GM13976 (cell line): ENCODE results near the gene CPA5.

Experiments used
- DNase-seq: peaks from one replicate; pipeline ENCODE4 v3.0.0; 2012; ENCODE audit warnings: low spot score
- CTCF ChIP-seq: IDR thresholded peaks from 2 replicates; pipeline ENCODE4 v1.5.1; 2012; ENCODE audit warnings: borderline replicate concordance, mild to moderate bottlenecking; ENCODE audit not compliant: insufficient read depth; ENCODE audit errors: extremely low read depth, missing control alignments, control extremely low read depth
- in situ Hi-C: fragments of 300-500 bp; cut with MboI; formaldehyde crosslinking; loops from one replicate; pipeline ENCODE4 v1.12.0; 2022; ENCODE audit warnings: low sequenced_read_pairs, mixed read lengths, inconsistent platforms; ENCODE audit not compliant: unreplicated experiment

The CPA5 gene

GRCh38 chr7:130413201-130413600 lies 68.6 kb downstream of the CPA5 start:
- no peak for DNase-seq
- in situ Hi-C loops = no loop called here
- TF ChIP-seq CTCF = no peak

GRCh38 chr7:130415006-130415405 lies 70.4 kb downstream of the CPA5 start:
- no peak for DNase-seq

GRCh38 chr7:130417213-130417612 lies 72.6 kb downstream of the CPA5 start:
- DNase-seq = no peak
- in situ Hi-C loops = no loop called here
- TF ChIP-seq CTCF = no peak

More at GRCh38 chr7:130415006-130415405, 70.4 kb downstream of the CPA5 start:
- TF ChIP-seq CTCF = no peak
- in situ Hi-C loops = no loop called here

- no peak for DNase-seq
- in situ Hi-C loops = no loop called here
- no peak for TF ChIP-seq CTCF
These were observed 73.7 kb downstream of the CPA5 start for GRCh38 chr7:130418306-130418705.
